DMS 273 treated with DMSO at 0.1 percent for 48 hours (cell line): Measurements from ENCODE around the gene OSBPL5.
"Not testable (repeated sequence)": the region's sequence is repeated elsewhere in the genome, so short reads cannot be mapped to it uniquely, and the experiment has no call there.

Experiments used
- DNase-seq: peaks from one replicate; lab custom pipeline; 2025; lab: John Stamatoyannopoulos, UW

The OSBPL5 gene

DNA sequence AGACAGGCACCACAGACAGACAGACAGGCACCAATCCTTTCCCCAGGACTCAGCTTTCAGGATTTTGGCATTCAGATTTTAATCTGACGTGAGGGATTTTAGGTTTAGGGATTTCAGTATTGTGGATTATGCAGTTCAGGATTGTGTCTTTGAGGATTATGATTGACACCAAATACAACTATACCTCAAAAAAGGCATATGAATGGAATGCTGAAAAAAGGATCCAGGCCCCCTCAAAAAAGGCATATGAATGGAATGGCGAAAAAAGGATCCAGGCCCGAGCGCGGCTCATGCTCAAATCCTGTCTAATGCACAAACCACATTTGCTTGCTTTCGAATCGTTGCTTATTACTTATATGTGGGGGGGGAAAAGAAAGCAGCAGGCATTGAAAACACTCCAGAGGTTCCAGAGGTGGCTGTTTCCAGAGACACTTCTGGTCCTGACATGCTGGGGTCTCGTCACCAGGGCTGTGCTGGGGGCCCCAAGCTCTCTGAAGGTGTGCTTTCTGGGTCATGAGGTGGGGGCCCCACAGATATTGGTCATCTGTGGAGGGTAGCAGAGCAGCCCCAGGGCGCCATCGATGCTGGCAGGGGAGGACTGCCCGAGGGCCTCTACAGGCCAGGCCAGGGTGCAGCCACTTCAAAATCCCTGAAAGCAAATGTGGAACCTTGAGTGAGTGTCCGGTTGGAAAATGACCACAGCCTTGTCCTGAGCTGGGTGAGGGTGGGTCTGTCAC, 16.8 kb upstream of the OSBPL5 start:
- no peak for DNase-seq

DNA sequence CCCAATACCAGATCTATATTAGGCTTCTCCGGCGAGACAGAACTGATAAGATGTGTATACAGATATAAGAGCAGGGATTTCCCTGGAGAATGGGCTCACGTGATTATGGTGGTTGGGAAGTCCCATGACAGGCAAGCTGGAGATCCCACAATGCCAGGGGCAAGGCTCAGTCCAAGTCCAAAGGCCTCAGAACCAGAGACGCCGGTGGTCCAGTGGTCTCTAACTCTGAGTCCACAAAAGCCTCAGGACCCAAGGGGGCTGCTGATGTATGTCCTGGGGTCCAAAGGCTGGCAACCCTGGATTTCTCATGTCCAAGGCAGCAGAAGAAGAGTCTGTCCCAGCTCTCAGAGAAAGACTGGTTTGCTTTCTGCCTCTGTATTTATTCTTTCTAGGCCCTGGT, 15.8 kb upstream of the OSBPL5 start:
- no peak for DNase-seq

DNA sequence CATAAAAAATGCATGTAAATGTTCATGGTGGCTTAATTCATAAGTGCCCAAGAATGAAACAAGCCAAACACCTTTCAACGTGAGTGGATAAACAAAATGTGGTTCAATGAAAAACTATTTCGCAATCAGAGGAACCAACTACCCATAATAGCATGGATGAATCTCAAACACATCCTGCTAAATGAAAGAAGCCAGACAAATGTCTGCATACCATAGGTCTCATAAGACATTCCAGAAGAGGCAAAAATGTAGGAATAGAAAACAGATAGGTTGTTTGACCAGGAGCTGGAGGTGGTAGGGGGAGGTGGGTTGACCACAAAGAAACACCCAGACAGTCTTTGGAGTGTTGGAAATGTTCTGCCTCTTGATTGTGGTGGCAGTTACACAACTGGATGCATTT, 13.2 kb upstream of the OSBPL5 start:
- no peak for DNase-seq

DNA sequence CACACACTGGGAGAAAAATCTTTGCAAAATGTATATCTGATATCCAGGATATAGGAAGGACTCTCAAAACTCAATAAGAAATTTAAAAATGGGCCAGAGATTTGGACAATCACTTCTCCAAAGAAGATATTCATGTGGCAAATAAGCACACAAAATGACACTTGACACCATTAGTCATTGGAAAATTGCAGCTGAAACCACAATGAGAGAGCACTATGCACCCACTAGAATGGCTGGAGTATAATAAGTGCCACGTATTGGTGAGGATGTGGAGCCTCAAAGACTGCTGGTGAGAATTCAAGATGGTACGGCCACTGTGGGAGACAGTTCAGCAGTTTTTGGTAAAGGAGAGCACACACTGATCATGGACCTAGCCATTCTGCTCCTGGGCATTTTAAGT, 12.8 kb upstream of the OSBPL5 start:
- no peak for DNase-seq

DNA sequence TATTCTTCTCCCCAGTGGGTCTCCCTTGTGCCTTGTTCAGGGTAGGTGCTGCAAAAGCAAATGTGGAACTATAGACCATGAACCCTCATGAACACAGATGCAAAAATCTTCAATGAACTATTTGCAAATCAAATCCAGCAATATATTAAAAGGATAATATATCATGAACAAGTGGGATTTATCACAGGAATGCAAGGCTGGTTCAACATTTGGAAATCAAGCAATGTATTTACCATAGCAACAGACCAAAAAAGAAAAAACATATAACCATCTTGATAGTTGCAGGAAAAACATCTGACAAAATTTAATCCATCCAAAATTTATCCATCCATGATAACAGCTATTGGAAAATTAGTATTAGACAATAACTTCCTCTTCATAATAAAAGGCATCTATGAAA, 11.4 kb upstream of the OSBPL5 start:
- no peak for DNase-seq

DNA sequence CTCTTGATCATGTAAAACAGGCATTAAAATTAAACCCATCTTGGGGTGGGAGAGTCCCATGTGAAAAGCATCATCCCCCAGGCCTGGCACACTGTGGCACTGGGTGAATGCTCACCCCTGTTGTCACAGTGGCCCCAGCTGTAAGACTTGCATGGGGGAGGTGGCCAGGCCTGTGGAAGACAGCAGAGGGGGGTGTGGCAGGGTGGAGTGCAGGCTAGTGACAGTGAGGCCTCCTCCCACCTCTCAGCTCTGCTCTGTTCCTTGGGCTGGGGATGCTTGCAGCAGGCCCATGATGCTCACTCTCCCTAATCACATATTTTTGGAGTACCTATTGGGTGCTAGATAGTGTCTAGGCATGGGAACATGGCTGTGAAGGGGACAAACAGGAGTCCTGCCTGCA, 10.1 kb upstream of the OSBPL5 start:
- no peak for DNase-seq

DNA sequence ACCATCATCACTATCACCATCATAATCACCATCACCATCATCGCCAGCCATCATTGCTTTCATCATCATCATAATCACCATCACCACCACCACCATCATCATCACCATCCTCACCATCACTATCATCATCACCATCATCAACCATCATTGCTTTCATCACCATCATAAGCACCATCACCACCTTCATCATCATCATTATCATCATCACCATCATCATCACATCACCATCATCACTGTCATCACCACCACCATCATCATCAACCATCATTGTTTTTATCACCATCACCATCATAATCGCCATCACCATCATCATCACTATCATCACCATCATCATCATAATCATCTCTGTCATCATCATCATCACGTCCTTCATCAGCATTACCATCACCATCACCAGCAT, 9.3 kb upstream of the OSBPL5 start:
- no peak for DNase-seq

DNA sequence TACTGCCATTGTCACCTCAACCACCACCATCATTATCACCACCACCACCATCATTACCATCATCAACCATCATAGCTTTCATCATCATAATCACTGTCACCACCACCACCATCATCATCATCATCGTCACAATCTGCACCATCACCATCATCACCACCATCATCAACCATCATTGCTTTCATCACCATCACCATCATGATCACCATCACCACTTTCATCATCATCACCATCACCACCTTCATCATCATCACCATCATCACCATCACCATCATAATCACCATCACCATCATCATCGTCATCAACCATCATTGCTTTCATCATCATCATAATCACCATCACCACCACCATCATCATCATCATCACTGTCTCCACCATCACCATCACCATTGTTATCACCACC, 8.7 kb upstream of the OSBPL5 start:
- no peak for DNase-seq

DNA sequence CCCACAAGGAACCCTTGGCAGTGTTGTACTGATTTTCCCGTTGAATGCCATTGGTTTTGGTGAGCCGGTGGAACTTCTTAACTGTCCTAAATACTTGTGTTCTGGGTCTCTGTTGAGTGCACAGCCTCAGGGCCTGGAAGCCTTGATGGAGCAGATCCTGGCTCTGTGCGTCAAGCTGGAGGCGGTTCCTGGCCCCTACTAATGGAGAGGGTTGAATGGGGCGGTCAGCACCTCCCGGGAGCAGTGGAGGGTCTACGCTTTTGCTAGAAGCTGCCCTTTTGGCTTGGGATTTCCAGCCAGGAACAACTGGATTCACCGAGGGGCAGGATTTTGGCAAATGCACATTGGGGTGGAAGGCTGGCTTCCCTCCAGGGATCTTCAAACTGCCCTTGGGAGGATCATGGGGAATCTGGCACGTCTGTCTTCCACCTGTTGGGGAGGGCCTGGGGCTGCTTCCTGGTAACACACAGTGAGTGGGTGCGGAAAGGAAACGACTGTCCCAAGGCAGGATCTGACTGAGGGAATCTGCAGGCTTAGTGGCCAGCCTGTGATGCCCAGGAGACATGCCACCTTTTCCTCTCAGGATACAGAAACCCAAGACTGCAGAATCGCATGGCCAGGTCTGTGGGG, 6.9 kb upstream of the OSBPL5 start:
- no peak for DNase-seq

DNA sequence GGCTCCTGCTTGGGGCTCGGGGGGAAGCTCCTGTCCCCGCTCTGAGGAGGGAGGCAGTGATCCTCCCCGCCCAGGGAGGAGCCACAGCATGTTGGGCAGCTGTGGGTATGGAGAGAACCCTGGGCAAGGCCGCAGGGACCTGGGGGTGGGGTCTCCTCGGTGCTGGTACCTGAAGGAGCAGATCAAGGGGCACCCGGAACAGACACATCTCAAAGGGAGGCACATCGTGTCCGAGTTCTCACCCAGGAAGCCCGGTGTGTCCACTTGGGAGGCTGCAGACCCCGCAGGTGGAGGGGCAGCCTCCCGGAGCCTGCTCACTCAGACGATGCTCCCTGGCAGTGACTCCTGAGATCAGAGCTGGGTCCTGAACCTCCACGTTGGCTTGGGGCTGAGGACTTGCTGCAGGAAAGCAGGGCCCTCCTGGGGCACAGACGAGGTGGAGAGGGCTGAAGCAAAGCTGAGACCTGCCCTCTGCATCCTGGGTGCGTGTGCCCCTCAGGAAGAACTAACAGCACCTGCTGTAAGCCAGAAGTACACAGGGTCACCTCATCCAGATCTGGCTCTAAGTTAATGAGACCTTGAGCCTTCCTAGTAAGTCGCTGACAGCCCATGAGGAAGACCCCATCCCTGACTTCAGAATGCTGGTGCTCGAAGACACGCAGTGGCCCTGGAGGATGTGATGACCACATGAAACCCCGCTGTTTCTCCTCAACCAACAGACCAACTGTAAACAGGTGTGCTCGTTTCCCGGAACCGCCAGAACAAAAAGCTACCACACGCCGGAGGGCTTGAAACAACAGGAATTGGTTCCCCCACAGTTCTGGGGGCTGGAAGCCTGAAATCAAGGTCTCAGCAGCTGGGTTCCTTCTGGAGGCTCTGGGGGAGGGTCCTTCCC, 5.9 kb upstream of the OSBPL5 start:
- no peak for DNase-seq

DNA sequence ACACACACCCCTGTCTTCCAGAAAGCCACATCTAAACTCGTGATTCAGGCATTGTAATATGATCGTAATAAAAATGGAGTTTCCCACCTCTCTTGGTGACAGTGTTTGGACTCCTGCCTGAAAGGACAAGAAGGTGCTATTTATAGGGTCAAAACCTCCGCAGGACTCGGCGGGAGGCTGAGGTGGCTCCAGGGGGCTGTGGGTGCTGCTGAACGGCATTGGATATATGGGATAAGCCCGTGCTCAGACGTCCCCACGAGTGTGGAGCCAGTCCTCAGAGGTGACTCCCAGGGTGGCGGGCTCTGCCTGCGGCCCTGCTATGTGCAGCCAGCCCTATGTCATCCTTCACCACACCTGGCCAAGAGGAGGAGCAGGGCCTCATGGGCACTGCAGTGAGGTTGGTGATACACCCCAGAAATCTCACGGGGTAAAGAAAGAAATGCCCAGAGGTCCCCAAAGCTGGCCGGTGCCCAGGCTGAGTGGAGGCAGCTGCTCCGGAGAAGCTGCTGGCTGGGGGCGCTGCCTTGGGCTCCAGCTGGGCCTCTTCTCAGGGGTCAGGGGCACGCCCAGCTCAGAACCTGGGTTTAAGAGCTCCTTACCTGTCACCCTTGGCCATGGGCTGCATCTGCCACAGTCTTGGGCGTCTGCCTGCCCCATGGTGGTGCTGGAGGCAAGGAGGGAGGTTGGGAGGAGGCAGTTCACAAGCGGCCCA, 5.1 kb upstream of the OSBPL5 start:
- DNase-seq, result no peak

DNA sequence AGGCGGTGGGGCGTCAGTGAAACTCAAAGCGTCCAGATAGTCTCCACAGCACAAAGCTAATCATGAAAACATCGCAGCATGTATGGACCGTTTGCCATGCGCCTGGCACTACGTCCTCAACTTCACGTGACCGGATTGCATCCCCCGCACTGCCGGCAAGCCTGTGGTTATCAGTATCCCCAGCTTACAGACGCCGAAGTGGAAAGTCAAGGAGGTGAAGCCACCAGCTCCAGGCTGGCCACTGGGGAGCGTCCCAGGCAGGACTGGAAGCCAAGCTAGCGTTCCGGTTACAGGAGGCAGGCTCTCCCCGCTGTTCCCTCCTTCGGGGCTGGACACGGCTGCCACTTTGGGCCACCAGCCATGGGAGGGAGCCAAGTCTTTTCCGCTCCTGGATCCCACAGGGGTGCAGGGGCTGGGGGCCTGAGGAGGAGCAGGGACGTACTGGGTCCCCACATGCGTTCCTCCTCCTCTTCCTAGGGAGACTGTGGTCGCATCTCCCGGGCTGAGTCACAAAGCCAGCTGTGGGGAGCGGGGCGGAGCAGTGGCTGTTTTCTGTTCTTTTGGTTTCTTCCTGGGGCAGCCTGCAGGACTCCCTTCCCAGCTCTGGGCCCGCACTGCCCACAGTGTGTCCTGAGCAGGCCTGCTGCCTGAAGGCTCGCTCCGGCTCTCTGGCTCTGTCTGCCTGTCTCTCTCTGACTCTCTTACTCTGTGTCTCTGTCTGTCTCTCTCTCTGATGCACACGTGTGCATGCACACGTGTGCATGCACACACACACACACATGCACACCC, 4.3 kb upstream of the OSBPL5 start:
- no peak for DNase-seq

DNA sequence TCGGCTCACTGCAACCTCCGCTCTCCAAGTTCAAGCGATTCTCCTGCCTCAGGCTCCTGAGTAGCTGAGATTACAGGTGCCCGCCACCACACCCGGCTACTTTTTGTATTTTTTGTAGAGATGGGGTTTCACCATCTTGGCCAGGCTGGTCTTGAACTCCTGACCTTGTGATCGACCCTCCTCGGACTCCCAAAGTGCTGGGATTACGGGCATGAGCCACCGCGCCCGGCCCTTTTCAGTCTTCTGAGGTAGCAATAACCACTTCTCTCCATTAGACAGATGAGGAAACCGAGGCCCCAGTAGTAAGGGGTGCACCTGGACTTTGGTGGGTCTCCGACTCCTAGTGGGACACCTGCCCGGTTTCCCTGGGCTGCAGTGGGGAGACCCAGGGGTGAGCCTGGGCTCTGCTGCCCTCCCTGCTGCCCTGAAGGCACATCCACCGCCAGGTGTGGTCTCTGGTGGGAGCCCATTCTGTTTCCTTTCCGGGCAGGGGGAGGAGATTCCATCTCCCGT, 3.7 kb upstream of the OSBPL5 start:
- DNase-seq, result not testable (repeated sequence)

DNA sequence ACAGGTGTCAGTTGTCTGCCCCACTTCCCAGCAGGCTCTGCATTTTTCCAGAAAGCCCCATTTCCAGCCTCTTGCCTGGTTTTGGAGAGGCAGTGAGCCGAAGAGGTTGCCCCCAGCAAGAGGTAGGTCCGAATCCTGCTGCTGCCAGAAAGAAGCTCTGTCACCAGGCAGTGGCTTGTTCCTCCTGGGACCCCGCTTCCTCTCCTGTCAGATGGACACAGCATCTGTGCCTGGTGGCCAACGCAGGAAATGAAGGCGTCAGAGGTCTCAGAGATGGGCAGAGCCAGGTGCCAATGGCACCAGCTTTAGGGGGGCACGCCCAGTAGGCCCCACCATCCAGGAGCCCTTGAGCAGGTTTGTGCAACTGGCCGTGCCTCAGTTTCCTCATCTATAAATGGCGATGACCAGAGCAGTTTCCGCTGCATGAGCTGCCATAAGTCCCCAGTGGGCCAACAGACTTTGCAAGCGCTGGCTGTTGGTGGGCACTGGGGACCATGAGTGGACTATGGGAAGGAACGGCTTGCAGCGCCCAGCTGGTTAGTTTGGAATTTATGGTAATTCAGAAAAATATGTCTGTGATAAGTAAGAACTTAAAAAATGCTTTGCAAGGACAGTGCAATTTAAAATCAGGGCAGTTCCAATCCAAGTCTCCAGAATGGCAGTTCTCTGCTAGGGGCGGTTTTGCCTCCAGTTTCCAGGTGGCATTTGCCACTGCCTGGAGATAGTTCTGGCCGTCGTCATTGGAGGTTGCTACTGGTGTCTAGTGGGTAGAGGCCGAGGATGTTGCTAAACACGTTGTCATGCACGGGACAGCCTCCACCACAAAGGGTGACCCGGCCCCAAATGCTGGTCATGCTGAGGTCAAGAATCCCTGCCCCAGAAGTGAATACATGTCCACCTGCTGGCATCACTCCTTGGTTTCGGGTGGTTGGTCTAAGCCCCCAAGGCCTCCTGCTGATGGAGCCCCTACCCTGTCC, 2.3 kb upstream of the OSBPL5 start:
- DNase-seq, result no peak

DNA sequence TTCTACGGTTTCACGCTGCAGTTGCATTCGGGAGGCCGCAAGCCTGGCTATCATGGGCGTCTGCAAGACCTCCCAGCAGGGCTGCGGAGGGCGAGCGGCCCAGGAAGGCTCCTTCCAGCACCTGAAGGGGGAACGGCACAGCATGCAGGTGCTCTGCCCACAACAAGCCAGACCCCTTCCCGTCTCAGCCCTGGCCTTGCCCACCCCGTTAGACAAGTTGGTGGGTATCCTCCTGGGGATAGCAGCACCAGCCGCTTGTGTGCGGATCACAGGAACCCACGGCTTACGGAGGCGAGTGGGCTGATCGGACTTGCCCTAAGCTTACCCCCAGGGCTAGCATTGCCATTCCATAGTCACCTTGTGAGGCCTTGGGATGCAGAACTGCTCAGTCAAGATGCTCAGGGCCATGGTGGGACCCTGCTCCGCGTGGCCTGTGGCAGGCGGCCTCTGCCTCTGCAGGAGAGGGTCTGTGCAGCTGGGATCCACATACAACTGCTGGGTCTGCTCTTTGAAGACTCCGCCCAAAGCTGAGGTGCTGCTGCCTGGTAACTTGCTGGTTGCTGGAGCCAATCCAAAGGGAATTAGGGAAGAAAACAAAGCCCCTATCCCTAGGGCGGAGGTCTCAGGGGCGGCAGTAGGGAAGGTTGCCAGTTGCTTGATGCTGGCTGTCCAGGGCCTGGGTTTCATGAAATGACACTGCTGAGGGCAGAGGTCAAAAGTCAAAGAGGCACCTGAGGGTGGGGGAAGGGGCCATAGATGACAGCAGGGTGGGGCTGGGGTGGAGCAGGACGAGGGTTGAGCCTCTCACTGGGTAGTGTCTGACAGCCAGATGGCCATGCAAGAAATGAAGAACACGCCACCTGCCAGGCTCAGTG, 1.4 kb upstream of the OSBPL5 start:
- DNase-seq, result peak; percentile 23

DNA sequence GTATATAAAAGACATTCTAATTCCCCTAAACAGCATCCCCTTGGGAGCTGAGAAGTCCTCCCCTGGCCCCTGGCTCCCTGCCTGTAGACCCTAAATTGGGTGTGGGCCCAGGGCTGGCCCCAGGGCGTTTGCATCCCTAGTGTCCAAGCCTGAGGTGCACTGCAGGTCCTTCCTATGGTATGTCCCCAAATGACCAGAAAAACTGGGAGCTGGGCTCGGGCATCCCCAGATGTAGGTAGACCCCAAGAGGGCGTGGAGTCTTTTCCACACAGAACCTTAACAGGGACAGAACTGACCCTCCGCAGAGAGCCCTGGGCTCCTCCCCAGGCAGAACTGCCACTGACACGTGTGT, 782 bp upstream of the OSBPL5 start:
- no peak for DNase-seq

DNA sequence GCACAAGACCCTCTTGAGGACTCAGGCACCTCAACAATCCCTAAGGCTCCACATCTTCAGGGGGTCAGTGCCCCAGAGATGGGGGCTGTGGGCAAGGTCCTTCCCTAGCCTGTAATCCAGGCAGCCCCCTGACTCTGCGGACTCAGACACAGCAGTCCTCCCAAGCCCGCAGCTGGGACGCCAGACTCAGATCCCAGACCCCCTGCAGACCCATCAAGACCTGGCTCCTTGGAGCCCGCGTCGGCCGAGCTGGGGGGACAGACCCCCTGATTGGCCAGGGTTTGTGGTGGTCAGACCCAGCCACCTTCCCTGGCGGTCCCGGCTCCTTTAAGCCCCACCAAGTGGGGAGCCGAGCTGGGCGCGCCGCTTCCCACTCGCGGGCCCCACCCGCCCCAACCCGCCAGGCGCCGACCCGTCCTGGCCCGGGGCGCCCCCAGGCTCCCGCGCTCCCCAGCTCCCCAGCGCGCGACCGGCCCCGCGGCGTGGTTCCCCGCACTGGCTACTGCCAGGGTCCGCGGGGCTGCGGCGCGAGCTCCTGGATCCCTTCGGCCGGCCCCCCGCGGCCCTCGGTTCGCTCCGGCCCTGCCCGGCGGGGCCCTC, 458 bp downstream of the OSBPL5 start:
- no peak for DNase-seq

DNA sequence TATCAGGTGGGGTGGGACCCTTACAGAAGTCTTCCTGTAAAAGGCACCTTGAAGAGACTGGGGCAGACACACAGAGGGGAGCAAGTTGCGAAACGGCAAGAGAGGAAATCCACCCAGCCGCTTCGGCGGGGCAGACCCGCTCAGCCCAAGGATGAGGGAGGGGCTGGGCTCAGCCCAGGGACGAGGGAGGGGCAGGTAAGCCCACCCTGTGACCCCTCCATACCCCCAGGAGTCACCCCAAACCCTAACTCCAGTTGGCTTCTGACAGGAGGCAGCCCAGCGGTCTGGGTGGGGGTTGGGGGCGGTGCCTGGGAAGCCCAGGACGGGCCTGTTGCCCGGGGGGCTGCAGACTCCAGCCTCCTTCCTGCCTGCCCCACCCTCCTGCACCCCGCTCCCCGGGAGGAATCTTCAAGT, 965 bp downstream of the OSBPL5 start:
- no peak for DNase-seq
